Measurements from ENCODE around the gene USO1.
"Not testable (repeated sequence)": the region's sequence is repeated elsewhere in the genome, so short reads cannot be mapped to it uniquely, and the experiment has no call there.

Gene USO1

GRCh38 chr4:75841641-75842520, 117.5 kb downstream of the USO1 start:
- DNase-seq (ENCODE audit: extremely low read depth in 1 of 2, low read depth in 1 of 2): no peak

- no peak for DNase-seq (ENCODE audit: extremely low read depth in 1 of 2, low read depth in 1 of 2)
These were observed 119.2 kb downstream of the USO1 start for GRCh38 chr4:75843596-75843995.

GRCh38 chr4:75844151-75844662, 119.8 kb downstream of the USO1 start:
- DNase-seq (ENCODE audit: extremely low read depth in 1 of 2, low read depth in 1 of 2): no peak

GRCh38 chr4:75845992-75846391, 121.6 kb downstream of the USO1 start:
- no peak for DNase-seq (ENCODE audit: extremely low read depth in 1 of 2, low read depth in 1 of 2)

- not testable (repeated sequence) for DNase-seq (ENCODE audit: extremely low read depth in 1 of 2, low read depth in 1 of 2)
These were observed 123.9 kb downstream of the USO1 start for GRCh38 chr4:75848171-75848760.

GRCh38 chr4:75848891-75849290, 124.5 kb downstream of the USO1 start:
- DNase-seq (ENCODE audit: extremely low read depth in 1 of 2, low read depth in 1 of 2): no peak

- DNase-seq (ENCODE audit: extremely low read depth in 1 of 2, low read depth in 1 of 2): no peak
These were observed 125.1 kb downstream of the USO1 start for GRCh38 chr4:75849461-75849860.

- DNase-seq (ENCODE audit: extremely low read depth in 1 of 2, low read depth in 1 of 2): no peak
These were observed 134.3 kb downstream of the USO1 start for GRCh38 chr4:75858721-75859120.

- no peak for DNase-seq (ENCODE audit: extremely low read depth in 1 of 2, low read depth in 1 of 2)
These were observed 136.2 kb downstream of the USO1 start for GRCh38 chr4:75860606-75861005.
